Loucy (cell line): Measurements from ENCODE around the gene PLEKHA6.

Experiments used
- H2AFZ ChIP-seq: fragments of 200-600 bp; sonication (generic); 2 replicates; pipeline ENCODE4 v1.6.0; 2016; ENCODE audit warnings: antibody characterized with exemption, mild to moderate bottlenecking, low read length, moderate library complexity
- H3F3A ChIP-seq: fragments of 200-600 bp; 2 replicates; pipeline ENCODE4 v1.6.0; 2016; ENCODE audit warnings: antibody characterized with exemption, low read depth, mild to moderate bottlenecking
- H3K27me3 ChIP-seq: fragments of 200-600 bp; sonication (generic); 2 replicates; pipeline ENCODE4 v1.6.1; 2014; ENCODE audit warnings: low read length, mild to moderate bottlenecking; ENCODE audit not compliant: insufficient read depth, poor library complexity, severe bottlenecking
- H3K36me3 ChIP-seq: fragments of 200-600 bp; sonication (generic); 2 replicates; pipeline ENCODE4 v1.6.1; 2016; ENCODE audit warnings: low read length; ENCODE audit not compliant: insufficient read depth
- H3K4me1 ChIP-seq: fragments of 200-600 bp; sonication (generic); 2 replicates; pipeline ENCODE4 v1.5.1; 2014; ENCODE audit warnings: low read length, mild to moderate bottlenecking; ENCODE audit not compliant: insufficient read depth, poor library complexity, severe bottlenecking
- H3K4me2 ChIP-seq: fragments of 200-600 bp; sonication (generic); 2 replicates; pipeline ENCODE4 v1.6.0; 2014; ENCODE audit warnings: antibody characterized with exemption, low read length, low read depth, mild to moderate bottlenecking; ENCODE audit not compliant: poor library complexity, severe bottlenecking
- H3K4me3 ChIP-seq: fragments of 200-600 bp; sonication (generic); 2 replicates; pipeline ENCODE4 v1.5.1; 2014; ENCODE audit warnings: low read length, mild to moderate bottlenecking, mixed read lengths; ENCODE audit not compliant: poor library complexity, severe bottlenecking
- H3K79me2 ChIP-seq: fragments of 200-600 bp; sonication (generic); 2 replicates; pipeline ENCODE4 v1.6.1; 2014; ENCODE audit warnings: low read length; ENCODE audit not compliant: insufficient read depth
- H3K9ac ChIP-seq: fragments of 200-600 bp; sonication (generic); 2 replicates; pipeline ENCODE4 v1.6.0; 2014; ENCODE audit warnings: mild to moderate bottlenecking, low read depth, low read length, moderate library complexity; ENCODE audit not compliant: poor library complexity, severe bottlenecking
- H3K9me2 ChIP-seq: fragments of 200-600 bp; sonication (generic); replicated peaks from 2 replicates; pipeline ENCODE4 v1.6.1; 2016; ENCODE audit warnings: low read depth, low read length, mixed read lengths
- H3K9me3 ChIP-seq: fragments of 200-600 bp; sonication (generic); 2 replicates; pipeline ENCODE4 v1.6.1; 2014; ENCODE audit warnings: mild to moderate bottlenecking, antibody characterized with exemption, low read length, low read depth; ENCODE audit not compliant: insufficient read depth
- H4K20me1 ChIP-seq: fragments of 200-600 bp; sonication (generic); 2 replicates; pipeline ENCODE4 v1.6.0; 2014; ENCODE audit warnings: antibody characterized with exemption, low read length, mild to moderate bottlenecking; ENCODE audit not compliant: insufficient read depth, poor library complexity, severe bottlenecking
- CTCF ChIP-seq: fragments of 200-600 bp; sonication (generic); conservative IDR thresholded peaks from 2 replicates; pipeline ENCODE4 v1.5.1; 2014; ENCODE audit warnings: mild to moderate bottlenecking, antibody characterized with exemption, low read length
- EZH2phosphoT487 ChIP-seq: fragments of 200-600 bp; IDR thresholded peaks from 2 replicates; pipeline ENCODE4 v1.6.1; 2018; ENCODE audit warnings: antibody characterized with exemption, mild to moderate bottlenecking, moderate library complexity, borderline replicate concordance

Gene PLEKHA6

DNA sequence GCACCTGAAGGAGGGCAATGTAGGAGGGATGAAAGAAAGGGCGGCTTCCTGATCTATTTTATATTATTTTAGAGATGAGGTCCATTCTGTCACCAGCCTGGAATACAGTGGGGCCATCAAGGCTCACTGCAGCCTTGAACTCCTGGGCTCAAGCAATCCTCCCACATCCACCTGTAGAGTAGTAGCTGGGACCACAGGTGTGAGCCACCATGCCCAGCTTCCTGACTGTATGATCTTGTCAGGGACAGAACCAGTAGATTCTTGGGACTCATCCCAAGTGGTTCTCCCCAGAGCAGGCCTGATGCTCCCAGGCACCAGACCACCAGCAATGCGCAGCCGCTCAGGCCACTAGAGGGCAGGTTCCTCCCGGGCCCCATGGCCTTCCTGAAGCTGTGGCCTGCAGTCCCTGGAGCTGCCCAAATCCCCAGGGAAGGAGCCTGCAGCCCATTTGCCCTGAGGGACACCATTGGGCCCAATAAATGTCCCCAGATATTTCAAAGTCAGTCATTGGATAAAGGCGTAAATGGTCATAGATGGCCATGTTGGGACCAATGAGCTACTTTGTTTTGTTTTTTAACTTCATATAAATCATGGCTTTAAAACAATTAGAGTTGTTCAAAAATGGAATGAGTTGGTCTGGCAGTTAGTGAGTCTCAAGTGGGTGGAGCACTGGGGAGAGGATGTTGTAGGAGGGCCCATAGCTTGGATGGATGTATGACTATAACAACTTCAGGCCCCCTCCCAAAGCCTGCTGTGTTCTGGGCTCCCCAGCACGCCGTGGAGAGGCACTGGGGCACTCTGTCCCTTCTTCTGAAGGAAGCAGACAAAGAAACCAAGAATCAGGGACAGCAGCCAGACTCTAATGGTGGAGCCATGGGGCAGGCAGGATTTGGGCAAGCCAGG is 101.3 kb downstream of the PLEKHA6 start:
- 0 out of 2 replicates have a peak overlapping the region, but pooled peaks have one; percentile 6 for H2AFZ ChIP-seq
- H3K4me2 ChIP-seq: no peak overlapping the region
- H3F3A ChIP-seq: no peaks in the 10 kb centered on the region
- H4K20me1 ChIP-seq: no peaks in the 10 kb centered on the region
- H3K4me3 ChIP-seq: no peak overlapping the region
- H3K9me2 ChIP-seq: no peaks in the 10 kb centered on the region
- no peaks in the 10 kb centered on the region for H3K79me2 ChIP-seq
- H3K9me3 ChIP-seq: no peaks in the 10 kb centered on the region
- H3K9ac ChIP-seq: no peak overlapping the region
- H3K27me3 ChIP-seq: no peaks in the 10 kb centered on the region
- TF ChIP-seq EZH2phosphoT487 (no peak), CTCF (peak; percentile 93)
- H3K36me3 ChIP-seq: no peaks in the 10 kb centered on the region
- peaks cover 4% of the 10 kb centered on the region for H3K4me1 ChIP-seq

- Histone ChIP-seq H3K27me3 (no peaks in the 10 kb centered on the region), H3F3A (no peaks in the 10 kb centered on the region), H3K4me1 (peaks cover 4% of the 10 kb centered on the region), H3K9me3 (no peaks in the 10 kb centered on the region), H2AFZ (no peak overlapping the region), H3K9ac (no peak overlapping the region), H3K79me2 (no peaks in the 10 kb centered on the region), H3K4me3 (no peak overlapping the region), H3K9me2 (no peaks in the 10 kb centered on the region), H4K20me1 (no peaks in the 10 kb centered on the region), H3K36me3 (no peaks in the 10 kb centered on the region), H3K4me2 (no peak overlapping the region)
- no peak for TF ChIP-seq EZH2phosphoT487
Measured at GRCh38 chr1:204257446-204257845, 102.3 kb downstream of the PLEKHA6 start.

DNA sequence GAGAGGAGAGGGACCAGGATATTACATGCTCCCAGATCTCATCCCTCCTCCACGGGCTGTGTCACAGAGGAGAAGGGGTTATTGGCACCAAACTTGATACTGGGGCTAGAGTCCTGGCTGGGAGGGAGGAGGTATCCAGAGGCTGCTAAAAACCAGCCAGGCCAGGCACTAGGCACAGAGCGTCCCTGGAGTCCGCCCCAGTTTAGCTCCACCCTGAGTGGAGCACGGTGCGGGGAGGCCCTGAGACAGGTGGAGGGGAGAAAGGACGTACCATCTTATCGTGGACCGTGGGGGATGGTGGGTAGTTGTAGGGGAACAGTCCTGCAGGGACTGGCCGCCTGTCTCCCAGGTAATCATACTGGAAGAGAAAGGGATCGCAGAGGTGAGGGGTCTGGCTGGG is 103.2 kb downstream of the PLEKHA6 start:
- Histone ChIP-seq H3K4me3 (no peak overlapping the region), H3K9ac (no peak overlapping the region)

More for the DNA sequence above, 103.2 kb downstream of the PLEKHA6 start:
- H3K9me3 ChIP-seq: no peaks in the 10 kb centered on the region
- no peaks in the 10 kb centered on the region for H3K79me2 ChIP-seq
- H3K27me3 ChIP-seq: no peaks in the 10 kb centered on the region
- H3K4me1 ChIP-seq: peaks cover 4% of the 10 kb centered on the region
- H2AFZ ChIP-seq: no peak overlapping the region
- H3K9me2 ChIP-seq: no peaks in the 10 kb centered on the region
- TF ChIP-seq CTCF (no peak), EZH2phosphoT487 (no peak)
- no peaks in the 10 kb centered on the region for H4K20me1 ChIP-seq
- no peak overlapping the region for H3K4me2 ChIP-seq
- no peaks in the 10 kb centered on the region for H3F3A ChIP-seq
- H3K36me3 ChIP-seq: no peaks in the 10 kb centered on the region
